Activated CD4-positive, alpha-beta T cell treated with anti-CD3 and anti-CD28 coated beads, Interleukin-2, amount 10 ng/mL, durations not matched to agents 7 days and 5 days (primary cell): ENCODE results near the gene CLPSL2. TPM values are rescaled to one million over a fixed set of nuclear protein-coding genes. Genes with fewer than 3 reads are reported as not detected.

ENCODE experiments used
- CTCF ChIA-PET: fragments of 350-600 bp; sonication (Branson Sonifier 250); formaldehyde crosslinking; loops from one replicate; lab custom pipeline; 2021; ENCODE audit warnings: antibody characterized with exemption; lab: Charles Lee
- POLR2A ChIA-PET: fragments of 350-600 bp; sonication (Branson Sonifier 250); formaldehyde crosslinking; loops from one replicate; lab custom pipeline; 2021; ENCODE audit warnings: antibody characterized with exemption; lab: Charles Lee
- DNase-seq: peaks from one replicate; pipeline ENCODE4 v3.0.0-alpha.2; 2020
- H3K27ac Mint-ChIP-seq: one replicate; pipeline ENCODE4 v1.8.0; 2021; ENCODE audit warnings: mild to moderate bottlenecking, moderate library complexity, mixed read lengths
- H3K27me3 Mint-ChIP-seq: one replicate; pipeline ENCODE4 v1.8.0; 2021; ENCODE audit warnings: mixed read lengths
- H3K36me3 Mint-ChIP-seq: one replicate; pipeline ENCODE4 v1.8.0; 2021; ENCODE audit warnings: low read depth, mixed read lengths
- H3K4me1 Mint-ChIP-seq: one replicate; pipeline ENCODE4 v1.8.0; 2021; ENCODE audit warnings: mixed read lengths
- H3K4me3 Mint-ChIP-seq: one replicate; pipeline ENCODE4 v1.8.0; 2021; ENCODE audit warnings: mild to moderate bottlenecking, moderate library complexity, mixed read lengths
- H3K9me3 Mint-ChIP-seq: one replicate; pipeline ENCODE4 v1.8.0; 2021; ENCODE audit warnings: mixed read lengths
- total RNA-seq, 2 experiments: library from RNA; stranded (reverse); gene quantifications; one replicate each; pipeline ENCODE4 v1.2.3, GENCODE V29; 2021

The CLPSL2 gene
- total RNA-seq, 2 experiments from 2014 or later, result not detected

DNA sequence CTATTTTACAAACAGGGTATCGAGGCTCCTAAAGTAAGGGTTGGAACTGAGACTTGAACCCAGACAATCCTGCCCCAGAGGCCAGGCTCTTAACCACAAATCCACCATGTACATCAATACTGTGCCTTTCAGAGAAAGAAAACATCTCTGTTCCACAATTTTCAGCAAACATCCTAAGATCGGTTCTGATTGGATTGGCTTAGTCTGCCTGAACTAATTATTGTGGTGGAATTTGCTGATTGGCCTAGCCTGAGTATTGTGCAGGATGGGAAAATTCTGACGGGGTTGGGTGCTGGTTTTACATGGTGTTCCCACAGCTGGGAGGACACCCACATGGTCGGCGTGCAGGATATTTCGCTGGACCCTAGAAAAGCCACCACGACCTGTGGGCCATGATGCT, 4.3 kb downstream of the CLPSL2 start, which contains the start of gene CLPSL1:
Gene CLPSL1 (plus strand): TSS at position 301 of the 400 bp plus-strand sequence. CDS start 92 bp downstream, at position 393.
- POLR2A ChIA-PET, result no interaction called here
- DNase-seq, result no peak
- CTCF ChIA-PET, result no interaction called here
- Mint-ChIP-seq H3K27ac (no peak within 1 kb of the TSS), H3K9me3 (no peaks in the 10 kb centered on the region), H3K27me3 (peaks cover 23% of the 10 kb centered on the region), H3K4me1 (peaks cover 5% of the 10 kb centered on the region), H3K4me3 (no peak within 1 kb of the TSS), H3K36me3 (no peaks in the 10 kb centered on the region)

DNA sequence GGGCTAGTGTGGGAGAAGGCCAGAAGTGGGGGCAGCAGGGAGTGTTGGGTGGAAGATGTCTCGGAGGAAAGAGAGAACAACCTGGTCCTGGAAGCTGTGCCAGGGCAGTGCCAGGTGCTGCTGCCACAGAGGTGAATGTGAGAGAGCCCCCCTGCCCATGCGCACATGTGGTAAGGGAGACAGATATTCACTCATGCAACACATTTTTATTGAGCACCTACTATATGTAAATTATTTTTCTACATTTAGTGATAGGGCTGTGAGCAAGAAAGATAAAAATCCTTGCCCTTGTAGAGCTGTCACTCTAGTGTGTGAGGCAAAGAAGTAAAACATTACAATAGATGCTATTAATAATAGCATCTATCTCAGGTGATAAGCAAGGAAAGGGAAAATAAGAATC, 4.9 kb downstream of the CLPSL2 start:
- ChIA-PET CTCF (interaction anchor here (0.9 to 1.1 kb wide), 2 partner anchors 12 to 115 kb away, joined by 4 read pairs; no protein-coding TSS in a partner anchor), POLR2A (no interaction called here)
- H3K36me3 Mint-ChIP-seq, result no peaks in the 10 kb centered on the region
- peaks cover 5% of the 10 kb centered on the region for H3K4me1 Mint-ChIP-seq
- no peaks in the 10 kb centered on the region for H3K9me3 Mint-ChIP-seq
- H3K4me3 Mint-ChIP-seq, result no peak overlapping the region
- no peak for DNase-seq
- H3K27me3 Mint-ChIP-seq, result peaks cover 24% of the 10 kb centered on the region
- no peak overlapping the region for H3K27ac Mint-ChIP-seq

DNA sequence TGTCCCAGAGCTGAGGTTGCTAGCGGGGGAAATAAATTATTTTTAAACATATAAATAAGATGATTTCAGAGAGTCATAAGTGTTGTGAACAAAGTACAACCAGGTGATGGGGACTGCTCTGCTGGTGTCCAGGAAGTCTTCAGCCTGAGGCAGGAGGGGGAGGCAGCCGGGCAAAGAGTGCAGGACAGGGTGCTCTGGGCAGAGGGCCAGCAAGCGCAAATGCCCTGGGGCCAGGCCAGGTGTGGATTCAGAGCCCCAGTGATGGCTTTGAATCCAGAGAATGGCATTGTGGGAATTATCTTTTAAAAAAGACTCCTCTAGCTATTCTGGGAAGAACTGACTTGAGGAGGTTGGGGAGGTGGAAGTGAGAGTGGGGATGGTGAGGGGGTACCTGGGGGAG, 6.0 kb downstream of the CLPSL2 start:
- H3K4me3 Mint-ChIP-seq, result no peak overlapping the region
- no peaks in the 10 kb centered on the region for H3K9me3 Mint-ChIP-seq
- no peak overlapping the region for H3K27ac Mint-ChIP-seq
- peaks cover 2% of the 10 kb centered on the region for H3K4me1 Mint-ChIP-seq
- ChIA-PET POLR2A (no interaction called here), CTCF (interaction anchor here (1.1 to 1.2 kb wide), 2 partner anchors 12 to 116 kb away, joined by 4 read pairs; no protein-coding TSS in a partner anchor)
- H3K27me3 Mint-ChIP-seq, result peaks cover 28% of the 10 kb centered on the region
- DNase-seq, result no peak
- H3K36me3 Mint-ChIP-seq, result no peaks in the 10 kb centered on the region

DNA sequence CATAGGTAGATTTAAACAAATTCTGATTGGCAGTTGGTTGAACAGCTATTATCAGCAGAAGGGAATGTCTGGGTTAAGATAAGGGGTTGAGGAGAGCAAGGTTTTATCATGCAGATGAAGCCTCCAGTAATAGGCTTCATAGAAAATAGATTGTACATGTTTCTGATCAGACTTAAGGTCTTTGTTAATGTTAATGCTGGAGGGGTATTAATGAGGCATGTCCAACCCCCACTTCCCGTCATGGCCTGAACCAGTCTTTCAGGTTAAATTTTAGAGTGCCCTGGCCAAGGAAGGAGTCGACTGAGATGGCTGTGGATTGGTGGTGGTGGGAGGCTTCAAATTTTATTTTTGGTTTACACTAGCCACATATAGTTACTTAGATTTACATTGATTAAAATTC, 7.8 kb downstream of the CLPSL2 start:
- no peak for DNase-seq
- no peaks in the 10 kb centered on the region for H3K36me3 Mint-ChIP-seq
- H3K27me3 Mint-ChIP-seq, result peaks cover 35% of the 10 kb centered on the region
- CTCF ChIA-PET, result no interaction called here
- no peak overlapping the region for H3K4me3 Mint-ChIP-seq
- POLR2A ChIA-PET, result no interaction called here
- no peak overlapping the region for H3K27ac Mint-ChIP-seq
- H3K9me3 Mint-ChIP-seq, result no peaks in the 10 kb centered on the region
- H3K4me1 Mint-ChIP-seq, result no peaks in the 10 kb centered on the region

DNA sequence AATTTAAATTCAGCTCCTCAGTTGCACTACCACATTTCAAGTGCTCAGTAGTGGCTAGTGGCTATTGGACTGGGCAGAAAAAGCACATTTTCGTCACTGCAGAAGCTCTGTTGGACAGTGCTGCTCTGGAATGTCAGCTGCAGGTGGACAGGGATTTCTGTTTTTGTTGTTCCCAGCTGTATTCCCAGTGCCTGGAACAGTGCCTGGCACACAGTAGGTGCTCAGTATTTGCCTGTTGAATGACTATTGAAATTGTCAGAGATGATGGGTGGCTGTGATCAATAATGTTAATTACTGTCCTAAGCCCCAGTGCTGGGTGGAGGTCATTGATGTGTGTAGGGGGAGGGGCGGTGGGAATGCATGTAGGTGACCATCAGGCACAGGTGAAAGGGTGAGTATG, 9.9 kb downstream of the CLPSL2 start:
- Mint-ChIP-seq H3K4me1 (no peaks in the 10 kb centered on the region), H3K36me3 (no peaks in the 10 kb centered on the region), H3K27me3 (peaks cover 45% of the 10 kb centered on the region), H3K4me3 (no peak overlapping the region), H3K27ac (no peak overlapping the region), H3K9me3 (no peaks in the 10 kb centered on the region)
- no peak for DNase-seq
- POLR2A ChIA-PET, result no interaction called here
- CTCF ChIA-PET, result interaction anchor here (0.8 kb wide), 1 partner anchor 12 kb away, joined by 3 read pairs; no protein-coding TSS in a partner anchor

DNA sequence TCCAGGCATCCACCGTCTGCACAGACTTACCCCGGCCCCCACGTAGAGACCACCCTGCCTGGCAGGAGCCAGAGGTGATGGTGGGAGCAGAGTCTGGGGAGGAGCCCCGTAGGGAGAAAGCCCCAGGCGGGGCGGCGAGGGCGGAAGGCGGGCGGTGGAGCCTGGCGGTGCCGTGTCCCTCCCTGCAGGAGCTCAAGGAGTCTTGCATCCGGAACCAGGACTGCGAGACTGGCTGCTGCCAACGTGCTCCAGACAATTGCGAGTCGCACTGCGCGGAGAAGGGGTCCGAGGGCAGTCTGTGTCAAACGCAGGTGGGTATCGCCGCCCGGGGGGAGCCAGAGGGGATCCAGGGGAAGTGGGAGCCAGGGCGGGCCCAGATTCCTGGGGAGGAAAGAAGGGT, 10.4 kb downstream of the CLPSL2 start:
- no peaks in the 10 kb centered on the region for H3K36me3 Mint-ChIP-seq
- H3K27ac Mint-ChIP-seq, result no peak overlapping the region
- H3K4me3 Mint-ChIP-seq, result no peak overlapping the region
- H3K4me1 Mint-ChIP-seq, result no peaks in the 10 kb centered on the region
- H3K9me3 Mint-ChIP-seq, result no peaks in the 10 kb centered on the region
- DNase-seq, result no peak
- POLR2A ChIA-PET, result no interaction called here
- peaks cover 45% of the 10 kb centered on the region for H3K27me3 Mint-ChIP-seq
- CTCF ChIA-PET, result interaction anchor here (0.6 to 1.8 kb wide), 3 partner anchors 10 to 94 kb away, joined by 3 to 6 read pairs (median 4); partner anchors contain the start of gene CLPS

DNA sequence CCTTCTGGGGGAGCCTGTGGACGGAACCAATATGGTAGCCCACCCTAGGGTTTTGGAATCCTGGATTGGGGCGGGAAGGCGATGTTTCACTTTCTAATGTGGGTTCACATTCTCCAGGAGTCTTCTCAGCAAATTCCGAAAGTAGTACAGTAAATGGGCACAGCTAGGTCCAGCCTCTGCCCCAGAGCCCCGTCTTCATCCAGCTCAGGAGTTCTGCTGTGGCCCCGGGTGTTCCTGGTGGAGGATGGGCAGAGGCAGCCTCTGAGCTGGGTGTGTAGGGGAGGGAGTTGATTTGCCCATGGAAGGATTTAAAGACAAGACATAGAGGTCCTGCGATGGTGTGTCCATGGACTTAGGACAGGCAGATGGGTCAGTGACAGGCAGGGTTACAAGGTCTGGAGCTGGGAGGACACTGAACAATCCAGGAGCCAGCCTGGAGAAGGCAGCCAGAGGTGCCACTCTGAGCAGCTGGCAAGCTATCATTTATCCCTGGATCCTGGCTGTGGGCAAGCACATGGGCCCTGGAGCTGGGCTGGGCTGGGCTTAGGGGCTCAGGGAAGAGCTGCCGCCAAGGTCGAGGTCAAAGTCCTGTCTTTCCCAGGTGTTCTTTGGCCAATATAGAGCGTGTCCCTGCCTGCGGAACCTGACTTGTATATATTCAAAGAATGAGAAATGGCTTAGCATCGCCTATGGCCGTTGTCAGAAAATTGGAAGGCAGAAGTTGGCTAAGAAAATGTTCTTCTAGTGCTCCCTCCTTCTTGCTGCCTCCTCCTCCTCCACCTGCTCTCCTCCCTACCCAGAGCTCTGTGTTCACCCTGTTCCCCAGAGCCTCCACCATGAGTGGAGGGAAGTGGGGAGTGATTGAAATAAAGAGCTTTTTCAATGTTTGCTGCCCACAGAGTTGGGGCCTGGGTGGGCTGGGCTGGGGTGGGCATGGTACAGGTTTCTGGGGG, 11.1 kb downstream of the CLPSL2 start:
- H3K27ac Mint-ChIP-seq, result no peak overlapping the region
- no peaks in the 10 kb centered on the region for H3K9me3 Mint-ChIP-seq
- peaks cover 48% of the 10 kb centered on the region for H3K27me3 Mint-ChIP-seq
- no peaks in the 10 kb centered on the region for H3K36me3 Mint-ChIP-seq
- DNase-seq, result no peak
- CTCF ChIA-PET, result interaction anchor here (0.6 to 1.8 kb wide), 2 partner anchors 10 to 94 kb away, joined by 4 to 6 read pairs; partner anchors contain the start of gene CLPS
- no peaks in the 10 kb centered on the region for H3K4me1 Mint-ChIP-seq
- POLR2A ChIA-PET, result no interaction called here
- H3K4me3 Mint-ChIP-seq, result no peak overlapping the region

DNA sequence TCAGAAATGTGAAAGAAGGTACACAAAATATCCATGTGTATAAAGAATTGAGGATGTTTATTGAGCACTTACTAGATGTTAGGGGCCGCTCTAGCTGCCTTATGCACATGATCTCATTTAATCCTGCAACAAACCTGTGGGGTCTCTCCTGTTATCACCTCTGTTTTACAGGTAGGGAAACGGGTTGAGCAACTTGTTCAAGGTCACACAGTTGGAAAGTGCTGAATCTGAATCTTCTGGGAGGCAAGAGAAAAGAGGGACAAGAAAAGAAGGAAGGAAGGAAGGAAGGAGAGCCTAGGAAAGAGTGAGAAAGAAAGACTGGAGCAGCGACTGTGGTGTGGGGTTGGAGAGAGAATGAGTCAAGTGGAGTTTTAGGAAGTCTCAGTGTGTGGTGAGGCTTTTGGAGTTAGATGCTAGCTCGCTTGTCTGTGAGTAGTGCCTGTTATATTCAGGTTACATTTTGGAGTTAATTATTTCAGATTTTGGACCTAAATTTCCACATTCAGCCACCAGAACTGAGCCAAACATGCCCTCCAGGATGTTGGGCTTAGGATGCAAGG, 12.1 kb downstream of the CLPSL2 start:
- H3K9me3 Mint-ChIP-seq, result no peaks in the 10 kb centered on the region
- CTCF ChIA-PET, result interaction anchor here (1.8 kb wide), 1 partner anchor 9 kb away, joined by 6 read pairs; the partner anchor contains the start of gene CLPS
- POLR2A ChIA-PET, result no interaction called here
- H3K4me3 Mint-ChIP-seq, result no peak overlapping the region
- DNase-seq, result no peak
- H3K4me1 Mint-ChIP-seq, result no peaks in the 10 kb centered on the region
- no peaks in the 10 kb centered on the region for H3K36me3 Mint-ChIP-seq
- no peak overlapping the region for H3K27ac Mint-ChIP-seq
- H3K27me3 Mint-ChIP-seq, result peaks cover 51% of the 10 kb centered on the region

DNA sequence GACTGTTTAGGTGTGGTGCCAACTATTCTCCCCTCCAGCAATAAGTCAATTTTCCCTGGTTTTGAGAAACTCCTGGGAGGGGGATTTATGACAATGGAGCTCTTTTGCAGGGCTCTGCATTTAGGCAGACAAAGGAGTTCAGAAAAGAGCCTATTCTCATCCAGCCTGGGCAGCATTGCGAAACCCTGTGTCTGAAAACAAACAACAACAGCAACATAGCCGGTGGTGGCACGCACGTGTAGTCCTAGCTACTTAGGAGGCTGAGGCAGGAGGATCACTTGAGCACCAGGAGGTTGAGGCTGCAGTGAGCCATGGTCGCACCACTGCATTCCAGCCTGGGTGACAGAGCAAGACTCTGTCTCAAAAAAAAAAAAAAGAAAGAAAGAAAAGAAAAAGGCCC, 14.3 kb downstream of the CLPSL2 start:
- no peaks in the 10 kb centered on the region for H3K36me3 Mint-ChIP-seq
- no peak overlapping the region for H3K4me3 Mint-ChIP-seq
- H3K9me3 Mint-ChIP-seq, result no peaks in the 10 kb centered on the region
- H3K27ac Mint-ChIP-seq, result no peak overlapping the region
- H3K4me1 Mint-ChIP-seq, result no peaks in the 10 kb centered on the region
- no peak for DNase-seq
- ChIA-PET CTCF (no interaction called here), POLR2A (no interaction called here)
- H3K27me3 Mint-ChIP-seq, result peaks cover 46% of the 10 kb centered on the region

DNA sequence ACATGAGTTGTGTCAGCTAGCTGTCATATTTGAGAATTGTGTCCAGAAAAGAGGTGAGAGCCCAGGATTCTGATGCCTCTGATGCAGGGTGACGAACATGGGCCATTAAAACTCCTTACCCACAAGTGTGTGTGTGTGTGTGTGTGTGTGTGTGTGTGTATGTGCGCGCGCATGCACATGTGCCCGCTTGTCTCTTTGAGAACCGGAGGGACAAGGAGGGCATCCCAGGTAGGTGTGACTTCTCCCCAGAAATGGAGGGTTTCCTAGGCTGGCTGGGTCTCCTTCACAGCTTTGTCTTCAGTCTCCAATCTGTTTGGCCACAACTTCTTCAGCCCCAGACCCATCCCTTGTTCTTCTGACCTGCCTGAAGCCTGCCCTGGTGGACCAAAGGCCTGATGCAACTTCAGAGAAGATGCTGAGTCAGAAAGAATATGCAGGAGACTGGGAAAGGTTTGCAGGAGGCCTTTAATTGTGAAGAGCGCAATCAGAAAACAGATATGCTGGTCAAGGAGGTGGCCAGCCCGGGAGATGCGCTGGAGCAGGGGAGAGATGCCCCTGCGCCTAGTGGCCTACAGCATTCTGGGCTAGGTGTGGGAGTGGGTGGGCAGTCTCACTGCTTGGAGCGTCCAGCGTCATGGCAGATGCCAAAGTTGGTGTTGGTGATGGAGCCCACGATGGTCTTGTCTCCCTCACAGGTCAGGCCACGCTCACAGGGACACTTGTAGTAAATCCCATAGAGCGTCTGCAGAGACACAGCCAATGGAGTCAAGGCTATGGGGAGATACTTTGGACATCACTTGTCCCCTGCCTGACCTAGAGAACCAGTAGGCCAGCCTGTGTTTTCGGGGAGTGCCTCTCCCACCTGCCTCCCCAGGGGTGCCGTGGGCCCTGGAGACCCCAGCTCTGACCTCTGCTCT, 18.4 kb downstream of the CLPSL2 start:
- no peak for DNase-seq
- H3K27ac Mint-ChIP-seq, result no peak overlapping the region
- peaks cover 12% of the 10 kb centered on the region for H3K27me3 Mint-ChIP-seq
- POLR2A ChIA-PET, result no interaction called here
- no peak overlapping the region for H3K4me3 Mint-ChIP-seq
- H3K4me1 Mint-ChIP-seq, result no peaks in the 10 kb centered on the region
- CTCF ChIA-PET, result interaction anchor here (0.9 to 1.0 kb wide), 3 partner anchors 12 to 41 kb away, joined by 3 to 6 read pairs (median 4); no protein-coding TSS in a partner anchor
- H3K36me3 Mint-ChIP-seq, result no peaks in the 10 kb centered on the region
- no peaks in the 10 kb centered on the region for H3K9me3 Mint-ChIP-seq

DNA sequence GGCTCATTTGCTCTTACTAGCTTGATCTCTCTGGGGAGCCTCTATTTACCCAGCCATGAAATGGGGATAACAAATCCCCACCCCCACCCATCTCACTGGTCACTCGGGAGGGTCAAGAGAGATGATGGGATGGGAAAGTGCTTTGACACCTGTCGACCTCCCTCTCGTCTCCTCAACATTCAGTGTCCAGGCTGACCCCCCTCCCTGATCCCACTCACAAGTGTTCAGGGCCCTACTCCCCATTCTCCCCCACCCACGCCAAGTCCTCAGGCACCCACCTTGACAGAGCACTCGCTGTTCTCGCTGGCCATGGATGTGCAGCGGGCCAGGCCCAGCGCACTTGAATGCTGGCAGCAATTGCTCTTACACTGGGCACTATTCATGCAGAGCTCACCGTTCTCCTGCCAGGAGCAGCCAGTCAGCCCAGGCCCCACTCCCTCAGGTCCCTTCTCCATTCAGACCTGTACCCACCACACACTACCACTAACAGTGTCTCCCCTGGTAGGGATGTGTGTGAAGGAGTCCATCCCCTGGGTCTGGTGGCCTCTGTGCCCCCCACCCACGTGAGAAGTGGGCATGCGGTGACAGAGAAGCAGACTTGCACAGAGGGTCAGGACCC, 19.2 kb downstream of the CLPSL2 start:
- H3K27me3 Mint-ChIP-seq, result peaks cover 11% of the 10 kb centered on the region
- no peaks in the 10 kb centered on the region for H3K4me1 Mint-ChIP-seq
- H3K36me3 Mint-ChIP-seq, result no peaks in the 10 kb centered on the region
- POLR2A ChIA-PET, result no interaction called here
- no peak for DNase-seq
- H3K27ac Mint-ChIP-seq, result peak overlapping the region; percentile 1
- H3K9me3 Mint-ChIP-seq, result no peaks in the 10 kb centered on the region
- H3K4me3 Mint-ChIP-seq, result no peak overlapping the region
- CTCF ChIA-PET, result no interaction called here

DNA sequence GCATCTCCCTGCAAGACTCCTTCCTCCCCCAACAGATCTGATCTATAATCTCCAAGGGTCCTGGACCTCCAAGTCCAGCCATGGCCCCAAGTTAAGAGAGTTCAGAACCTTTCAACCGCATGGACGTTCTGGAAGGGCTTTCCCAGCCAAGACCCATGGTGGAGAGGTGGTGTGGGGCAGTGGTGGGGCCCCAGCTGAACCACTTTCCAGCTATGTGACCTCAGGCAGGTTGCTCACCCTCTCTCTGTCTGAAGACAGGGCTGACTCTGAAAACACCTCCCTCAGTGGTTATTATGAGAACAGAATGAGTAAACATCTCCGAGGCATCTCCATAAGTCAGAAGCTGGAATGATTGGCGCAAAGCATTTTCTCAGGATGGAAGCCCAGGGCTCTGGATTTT, 19.8 kb downstream of the CLPSL2 start:
- Mint-ChIP-seq H3K36me3 (no peaks in the 10 kb centered on the region), H3K9me3 (no peaks in the 10 kb centered on the region), H3K27ac (no peak overlapping the region), H3K4me3 (no peak overlapping the region), H3K27me3 (peaks cover 9% of the 10 kb centered on the region), H3K4me1 (no peaks in the 10 kb centered on the region)
- ChIA-PET POLR2A (no interaction called here), CTCF (interaction anchor here (0.6 to 2.0 kb wide), 5 partner anchors 9 to 432 kb away, joined by 3 to 6 read pairs (median 4); no protein-coding TSS in a partner anchor)
- no peak for DNase-seq
